Right cardiac atrium (tissue), 5 donors: ENCODE data around the gene ENTPD1. TPM values are rescaled to one million over a fixed set of nuclear protein-coding genes. Genes with fewer than 3 reads are reported as not detected.
"Not testable (repeated sequence)": the region's sequence is repeated elsewhere in the genome, so short reads cannot be mapped to it uniquely, and the experiment has no call there.

Experiments
- ATAC-seq, 2 donors: fragments of 200-7000 bp; cut with Tn5 transposase; one replicate each; pipeline versions ENCODE4 v1.8.0 to v1.9.1; 2020; ENCODE audit warnings: moderate library complexity in 2 of 2, mild to moderate bottlenecking in 1 of 2
- DNase-seq, 3 donors: peaks; one replicate each; pipeline ENCODE4 v3.0.0-alpha.2; 2020
- H3K27ac ChIP-seq: one replicate; pipeline ENCODE4 v1.5.1; 2013; ENCODE audit warnings: mild to moderate bottlenecking, low read length, control low read depth, moderate library complexity
- H3K27me3 ChIP-seq: one replicate; pipeline ENCODE4 v1.6.1; 2013; ENCODE audit not compliant: control insufficient read depth, insufficient read depth
- H3K4me1 ChIP-seq: one replicate; pipeline ENCODE4 v1.6.1; 2013; ENCODE audit warnings: low read length; ENCODE audit not compliant: control insufficient read depth, insufficient read depth
- H3K4me3 ChIP-seq: one replicate; pipeline ENCODE4 v1.5.1; 2013; ENCODE audit warnings: low read length, control low read depth
- H3K9me3 ChIP-seq: one replicate; pipeline ENCODE4 v1.6.1; 2013; ENCODE audit warnings: low read length; ENCODE audit not compliant: control insufficient read depth
- WGBS: extraction: QIAGEN DNeasy Blood & Tissue Kit; methylation state at CpG from one replicate; pipeline ENCODE4 v1.1.7; 2013; 5-methylcytosine and 5-hydroxymethylcytosine counted together
- intact Hi-C, 4 donors: fragments of 100-400 bp; cut with DNase I; formaldehyde crosslinking; loops; one replicate each; pipeline versions ENCODE4 v1.11.0 to v1.14.0; 2022 to 2023
- long read RNA-seq, 4 donors: library from polyadenylated mRNA; unstranded; transcript quantifications; one replicate each; pipeline ENCODE4 v2.0.0, GENCODE V29; 2020 to 2021
- polyA plus RNA-seq: library from polyadenylated mRNA; stranded (reverse); fragments of 200-250 nt; gene quantifications from one replicate; pipeline ENCODE4 v1.2.3, GENCODE V29; 2013
- total RNA-seq, 4 donors: library from RNA; stranded (reverse); fragmentation: NEBNext Ultra II Directional; extraction: Animal tissue kit (Norgen Biotek cat#: 25700); gene quantifications; one replicate each; pipeline ENCODE4 v1.2.1, GENCODE V29; 2021
- donor health status: healthy with polysubstance abuse.
- donor health status: DM: no; HTN: yes; CAD: no.
- donor health status: DM: no; HTN: no; CAD: no.
- donor health status: DM: no; HTN: yes; CAD: no; lungs with severe emphysema.
- donor health status: DM: yes; HTN: yes; CAD: no.

Gene ENTPD1, protein sequence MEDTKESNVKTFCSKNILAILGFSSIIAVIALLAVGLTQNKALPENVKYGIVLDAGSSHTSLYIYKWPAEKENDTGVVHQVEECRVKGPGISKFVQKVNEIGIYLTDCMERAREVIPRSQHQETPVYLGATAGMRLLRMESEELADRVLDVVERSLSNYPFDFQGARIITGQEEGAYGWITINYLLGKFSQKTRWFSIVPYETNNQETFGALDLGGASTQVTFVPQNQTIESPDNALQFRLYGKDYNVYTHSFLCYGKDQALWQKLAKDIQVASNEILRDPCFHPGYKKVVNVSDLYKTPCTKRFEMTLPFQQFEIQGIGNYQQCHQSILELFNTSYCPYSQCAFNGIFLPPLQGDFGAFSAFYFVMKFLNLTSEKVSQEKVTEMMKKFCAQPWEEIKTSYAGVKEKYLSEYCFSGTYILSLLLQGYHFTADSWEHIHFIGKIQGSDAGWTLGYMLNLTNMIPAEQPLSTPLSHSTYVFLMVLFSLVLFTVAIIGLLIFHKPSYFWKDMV
- 10 to 100 TPM; 14.8 to 30.4 (median 19.1) TPM for total RNA-seq
- 5.3 TPM for polyA plus RNA-seq
- long read RNA-seq, donor 1, transcript ENTPD1-201 (10 exons, 2,035 nt): major isoform, 14 of 30 reads
- long read RNA-seq, donor 1, partial matches to known transcripts: 5 of 30 reads
- long read RNA-seq, donor 1, other reads (novel, unspliced or antisense): 10 of 30 reads
- long read RNA-seq, donor 2, partial matches to known transcripts: 2 of 9 reads
- long read RNA-seq, donor 2, other reads (novel, unspliced or antisense): 3 of 9 reads
- long read RNA-seq, donor 3, transcript ENTPD1-201 (10 exons, 2,035 nt): major isoform, 52 of 90 reads
- long read RNA-seq, donor 3, transcript ENTPD1-203 (10 exons, 1,903 nt): minor isoform, 6 of 90 reads
- long read RNA-seq, donor 3, partial matches to known transcripts: 7 of 90 reads
- long read RNA-seq, donor 3, other reads (novel, unspliced or antisense): 25 of 90 reads
- long read RNA-seq, donor 4, partial matches to known transcripts: 2 of 7 reads
- long read RNA-seq, donor 4, other reads (novel, unspliced or antisense): 4 of 7 reads

DNA sequence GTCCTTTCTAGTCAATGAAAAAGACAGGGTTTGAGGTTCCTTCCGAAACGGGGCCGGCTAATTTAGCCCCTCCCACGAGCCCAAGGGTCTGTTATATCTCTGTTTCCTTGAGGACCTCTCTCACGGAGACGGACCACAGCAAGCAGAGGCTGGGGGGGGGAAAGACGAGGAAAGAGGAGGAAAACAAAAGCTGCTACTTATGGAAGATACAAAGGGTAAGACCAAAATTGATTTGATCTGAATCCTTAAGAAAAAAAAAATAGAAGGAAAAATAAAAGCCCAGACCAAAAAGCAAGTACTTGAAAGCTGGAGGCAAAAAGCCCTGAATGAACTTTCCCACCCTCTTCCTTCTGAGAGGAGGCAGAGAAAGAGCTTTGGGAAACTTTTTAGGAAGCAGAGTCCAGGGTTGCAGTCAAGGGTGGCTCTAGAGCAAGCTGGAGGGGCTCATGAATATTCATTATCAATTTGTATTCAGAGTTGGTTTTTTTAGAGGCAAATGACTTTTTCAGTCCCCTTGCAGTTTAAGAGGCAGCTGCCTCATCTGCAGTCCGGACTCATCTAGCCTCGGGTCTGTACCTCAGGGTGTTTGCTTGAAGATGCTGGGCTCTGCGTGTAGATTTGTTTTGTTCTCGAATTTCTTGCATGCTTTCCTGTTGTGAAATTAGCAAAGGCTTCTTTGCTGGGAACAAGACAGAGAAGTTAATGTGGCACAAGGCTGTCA, at the start of gene ENTPD1:
Gene ENTPD1, plus strand, starts transcription at position 123 of the 721 bp plus-strand sequence. Its CDS starts 77 bp downstream, at position 200.
- intact Hi-C loops: loop anchor here in 1 of 4 donors (10.0 kb wide), 1 partner anchor 79 kb away; no protein-coding TSS in a partner anchor
- DNase-seq (peak in 2 of 3 donors; percentile 54 to 61), ATAC-seq (peak; percentile 37 to 66)
- H3K9me3 ChIP-seq: no peaks in the 10 kb centered on the region
- no peaks in the 10 kb centered on the region for H3K4me1 ChIP-seq
- peak within 1 kb of the TSS; percentile 68 for H3K4me3 ChIP-seq
- H3K27me3 ChIP-seq: no peaks in the 10 kb centered on the region
- peak within 1 kb of the TSS; percentile 66 for H3K27ac ChIP-seq
- 2% methylated on average over 11 of the region's 11 CpGs for WGBS

GRCh38 chr10:95706573-95706972, 49.4 kb upstream of the ENTPD1 start:
- intact Hi-C loops: no loop called here
- Histone ChIP-seq H3K27me3 (no peaks in the 10 kb centered on the region), H3K4me1 (no peaks in the 10 kb centered on the region), H3K27ac (no peak overlapping the region), H3K9me3 (no peaks in the 10 kb centered on the region), H3K4me3 (no peak overlapping the region)
- 49% methylated on average over 6 of the region's 6 CpGs for WGBS
- ATAC-seq (peak in 1 of 2 donors; percentile 13), DNase-seq (no peak)

GRCh38 chr10:95706990-95707389, 49.0 kb upstream of the ENTPD1 start:
- intact Hi-C loops: no loop called here
- no peaks in the 10 kb centered on the region for H3K9me3 ChIP-seq
- ATAC-seq (peak in 1 of 2 donors; percentile 34), DNase-seq (peak in 1 of 3 donors; percentile 34)
- no peaks in the 10 kb centered on the region for H3K4me1 ChIP-seq
- no peak overlapping the region for H3K27ac ChIP-seq
- H3K4me3 ChIP-seq: no peak overlapping the region
- no peaks in the 10 kb centered on the region for H3K27me3 ChIP-seq
- 92% methylated on average over 7 of the region's 7 CpGs for WGBS

DNA sequence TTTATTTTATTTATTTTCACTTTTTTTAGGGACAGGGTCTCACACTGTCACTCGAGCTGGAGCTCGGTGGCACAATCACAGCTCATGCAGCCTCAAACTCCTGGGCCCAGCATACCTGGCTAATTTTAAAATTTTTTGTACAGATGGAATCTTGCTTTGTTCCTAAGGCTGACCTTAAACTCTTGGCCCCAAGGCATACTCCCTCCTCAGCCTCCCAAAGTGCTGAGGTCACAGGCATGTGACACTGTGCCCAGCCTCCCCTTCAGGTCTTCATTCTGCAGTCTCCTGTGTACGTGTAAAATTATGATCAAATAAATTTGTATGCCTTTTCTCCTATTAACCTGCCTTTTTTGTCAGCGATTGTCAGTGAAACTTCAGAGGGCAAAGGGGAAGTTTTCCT, 44.5 kb upstream of the ENTPD1 start:
- 90% methylated on average over 4 of the region's 4 CpGs for WGBS

DNA sequence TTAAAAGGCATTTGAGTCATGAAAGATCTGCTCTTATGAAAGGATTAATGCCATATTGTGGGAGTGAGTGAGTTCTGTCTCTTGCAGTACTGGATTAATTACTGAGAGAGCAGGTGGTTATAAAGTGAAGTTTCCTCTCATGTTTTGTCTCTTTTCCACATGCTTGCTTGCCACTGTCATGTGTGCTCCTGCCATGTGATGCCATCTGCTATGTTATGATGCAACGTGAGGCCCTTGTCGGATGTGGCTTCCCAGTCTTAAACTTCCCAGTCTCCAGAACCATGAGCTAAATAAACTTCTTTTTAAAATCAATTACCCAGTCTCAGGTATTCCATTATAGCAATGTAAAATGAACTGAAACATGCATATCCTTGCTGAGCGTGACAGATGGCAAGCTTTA, 39.5 kb upstream of the ENTPD1 start:
- intact Hi-C loops: no loop called here
- H3K27ac ChIP-seq: no peak overlapping the region
- ATAC-seq: no peak
- H3K4me1 ChIP-seq: no peaks in the 10 kb centered on the region
- no peak for DNase-seq
- no peaks in the 10 kb centered on the region for H3K9me3 ChIP-seq
- H3K4me3 ChIP-seq: no peak overlapping the region
- H3K27me3 ChIP-seq: no peaks in the 10 kb centered on the region
- 88% methylated on average over 3 of the region's 3 CpGs for WGBS

More for the DNA sequence above, 44.5 kb upstream of the ENTPD1 start:
- intact Hi-C loops: no loop called here
- ATAC-seq: peak in 1 of 2 donors; percentile 52
- H3K4me1 ChIP-seq: no peaks in the 10 kb centered on the region
- DNase-seq: no peak
- H3K27me3 ChIP-seq: no peaks in the 10 kb centered on the region
- no peak overlapping the region for H3K4me3 ChIP-seq
- no peak overlapping the region for H3K27ac ChIP-seq
- H3K9me3 ChIP-seq: no peaks in the 10 kb centered on the region

DNA sequence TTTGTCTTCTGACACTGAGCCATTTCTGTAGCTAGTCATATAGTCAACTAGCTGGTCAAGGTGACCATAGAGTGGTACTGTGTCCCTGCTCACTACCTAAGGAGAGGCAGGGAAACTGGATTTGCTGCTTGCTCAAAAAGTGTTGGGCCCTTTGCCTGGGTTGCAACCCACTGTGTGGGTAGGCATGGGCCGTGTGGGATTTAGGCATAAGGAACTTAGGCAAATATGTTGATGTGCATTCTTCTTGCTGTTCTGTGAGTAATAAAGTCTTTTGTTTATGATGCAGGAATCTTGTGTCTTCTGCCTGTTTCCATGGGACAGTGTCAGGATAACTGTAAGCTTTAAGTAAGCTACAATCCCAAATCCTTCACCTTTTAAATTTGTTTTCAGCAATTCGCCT, 39.1 kb upstream of the ENTPD1 start:
- H3K4me1 ChIP-seq: no peaks in the 10 kb centered on the region
- no peak overlapping the region for H3K27ac ChIP-seq
- intact Hi-C loops: no loop called here
- WGBS: 85% methylated on average over 2 of the region's 2 CpGs
- no peak overlapping the region for H3K4me3 ChIP-seq
- no peaks in the 10 kb centered on the region for H3K27me3 ChIP-seq
- DNase-seq: no peak
- no peaks in the 10 kb centered on the region for H3K9me3 ChIP-seq
- no peak for ATAC-seq

DNA sequence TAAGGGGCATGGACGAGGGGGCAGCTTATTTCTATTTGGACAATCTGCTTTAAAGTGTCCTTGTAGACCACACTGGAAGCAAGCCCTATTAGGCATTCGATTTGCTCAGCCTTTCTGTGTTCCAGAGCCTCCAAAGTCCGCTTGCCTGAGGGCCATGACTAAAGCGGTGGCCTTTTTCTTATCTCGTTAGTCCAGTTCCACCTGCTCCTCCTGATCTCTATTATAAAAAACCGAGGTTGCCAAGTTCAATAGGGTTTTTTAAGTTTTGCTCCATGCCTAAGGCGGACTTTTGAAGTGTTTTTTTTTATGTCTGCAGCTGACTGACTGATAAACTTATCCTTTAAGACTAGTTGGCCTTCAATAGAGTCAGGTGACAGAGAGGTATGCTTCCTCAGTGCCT, 35.2 kb upstream of the ENTPD1 start:
- intact Hi-C loops, H3K4me1 ChIP-seq, H3K9me3 ChIP-seq, H3K4me3 ChIP-seq, H3K27me3 ChIP-seq, DNase-seq, H3K27ac ChIP-seq, ATAC-seq: not testable (repeated sequence)
- WGBS: 86% methylated on average over 7 of the region's 7 CpGs

DNA sequence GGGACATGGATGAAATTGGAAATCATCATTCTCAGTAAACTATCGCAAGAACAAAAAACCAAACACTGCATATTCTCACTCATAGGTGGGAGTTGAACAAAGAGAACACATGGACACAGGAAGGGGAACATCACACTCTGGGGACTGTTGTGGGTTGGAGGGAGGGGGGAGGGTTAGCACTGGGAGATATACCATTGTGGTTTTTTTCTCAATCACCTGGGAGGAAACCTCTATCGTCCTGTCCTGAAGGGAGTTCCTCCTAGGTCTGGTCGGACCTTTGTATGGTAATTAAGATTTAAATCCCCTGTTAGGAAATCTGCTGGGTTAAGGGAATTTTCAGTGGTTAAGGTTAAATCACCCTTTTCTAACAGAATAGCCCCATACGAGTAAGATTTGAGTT, 33.5 kb upstream of the ENTPD1 start:
- 75% methylated on average over 4 of the region's 4 CpGs for WGBS
- ATAC-seq, DNase-seq, H3K9me3 ChIP-seq, intact Hi-C loops, H3K27me3 ChIP-seq, H3K4me3 ChIP-seq, H3K4me1 ChIP-seq, H3K27ac ChIP-seq: not testable (repeated sequence)

- DNase-seq (no peak), ATAC-seq (peak; percentile 52 to 61)
- no peak overlapping the region for H3K4me3 ChIP-seq
- intact Hi-C loops: no loop called here
- no peaks in the 10 kb centered on the region for H3K4me1 ChIP-seq
- 49% methylated on average over 4 of the region's 4 CpGs for WGBS
- H3K27me3 ChIP-seq: no peaks in the 10 kb centered on the region
- H3K27ac ChIP-seq: no peak overlapping the region
- H3K9me3 ChIP-seq: no peaks in the 10 kb centered on the region
Measured at GRCh38 chr10:95728526-95728925, 27.4 kb upstream of the ENTPD1 start.

GRCh38 chr10:95729323-95730055, 26.5 kb upstream of the ENTPD1 start:
- 39% methylated on average over 3 of the region's 3 CpGs for WGBS
- Histone ChIP-seq H3K27ac (peak overlapping the region; percentile 42), H3K9me3 (no peaks in the 10 kb centered on the region), H3K4me3 (no peak overlapping the region), H3K27me3 (no peaks in the 10 kb centered on the region), H3K4me1 (no peaks in the 10 kb centered on the region)
- intact Hi-C loops: no loop called here
- peak; percentile 88 to 95 for ATAC-seq
- no peak for DNase-seq
